ENCODE results near the gene PRELP.
A peak's percentile ranks its signal among the peaks of the same experiment; 100 is the strongest.

The PRELP gene

DNA sequence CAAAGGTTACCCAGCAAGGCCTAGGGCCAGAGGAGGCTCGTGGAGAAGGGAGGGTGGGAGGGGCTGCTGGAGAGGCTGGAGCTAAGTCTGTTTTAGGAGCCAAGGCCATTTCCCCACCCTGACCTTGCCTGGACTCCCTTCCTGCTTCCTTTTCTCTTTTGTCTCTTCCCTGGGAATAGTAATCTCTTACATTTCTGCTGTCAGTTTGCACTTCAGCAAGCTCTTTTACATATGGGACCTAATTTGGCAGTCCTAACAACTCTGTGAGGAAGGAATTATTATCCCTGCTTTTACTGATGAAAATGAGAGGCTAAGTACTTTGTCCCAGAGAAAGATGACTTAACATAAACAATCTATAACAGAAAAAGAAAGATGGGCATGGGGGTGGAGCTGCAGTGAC lies 32.2 kb downstream of the PRELP start:
- Histone ChIP-seq H3K4me3 (ENCODE audit: severe bottlenecking) (no peak overlapping the region), H3K36me3 (ENCODE audit: low read depth) (no peaks in the 10 kb centered on the region), H3K4me1 (ENCODE audit: insufficient read depth, poor library complexity, severe bottlenecking) (peaks cover 9% of the 10 kb centered on the region), H3K9me3 (ENCODE audit: severe bottlenecking) (no peaks in the 10 kb centered on the region), H3K27ac (ENCODE audit: poor library complexity, severe bottlenecking) (no peak overlapping the region), H3K27me3 (ENCODE audit: insufficient read depth, poor library complexity, severe bottlenecking) (no peaks in the 10 kb centered on the region)
- ATAC-seq (ENCODE audit: low read depth), result no peak
- no peak for DNase-seq (ENCODE audit: low spot score)
- no peak for TF ChIP-seq CTCF (IDR thresholded peaks at IDR 0.05; ENCODE audit: poor library complexity, severe bottlenecking)

GRCh38 chr1:203508463-203509073 lies 33.0 kb downstream of the PRELP start:
- Histone ChIP-seq H3K36me3 (ENCODE audit: low read depth) (no peaks in the 10 kb centered on the region), H3K9me3 (ENCODE audit: severe bottlenecking) (no peaks in the 10 kb centered on the region), H3K27ac (ENCODE audit: poor library complexity, severe bottlenecking) (no peak overlapping the region), H3K27me3 (ENCODE audit: insufficient read depth, poor library complexity, severe bottlenecking) (no peaks in the 10 kb centered on the region), H3K4me1 (ENCODE audit: insufficient read depth, poor library complexity, severe bottlenecking) (peaks cover 17% of the 10 kb centered on the region), H3K4me3 (ENCODE audit: severe bottlenecking) (no peak overlapping the region)
- TF ChIP-seq CTCF (IDR thresholded peaks at IDR 0.05; ENCODE audit: poor library complexity, severe bottlenecking), result no peak
- ATAC-seq (ENCODE audit: low read depth), result no peak
- no peak for DNase-seq (ENCODE audit: low spot score)

GRCh38 chr1:203509135-203509534 lies 33.5 kb downstream of the PRELP start:
- TF ChIP-seq CTCF (IDR thresholded peaks at IDR 0.05; ENCODE audit: poor library complexity, severe bottlenecking), result no peak
- ATAC-seq (ENCODE audit: low read depth), result no peak
- Histone ChIP-seq H3K36me3 (ENCODE audit: low read depth) (no peaks in the 10 kb centered on the region), H3K9me3 (ENCODE audit: severe bottlenecking) (no peaks in the 10 kb centered on the region), H3K4me1 (ENCODE audit: insufficient read depth, poor library complexity, severe bottlenecking) (peaks cover 23% of the 10 kb centered on the region), H3K4me3 (ENCODE audit: severe bottlenecking) (no peak overlapping the region), H3K27ac (ENCODE audit: poor library complexity, severe bottlenecking) (no peak overlapping the region), H3K27me3 (ENCODE audit: insufficient read depth, poor library complexity, severe bottlenecking) (no peaks in the 10 kb centered on the region)
- no peak for DNase-seq (ENCODE audit: low spot score)

DNA sequence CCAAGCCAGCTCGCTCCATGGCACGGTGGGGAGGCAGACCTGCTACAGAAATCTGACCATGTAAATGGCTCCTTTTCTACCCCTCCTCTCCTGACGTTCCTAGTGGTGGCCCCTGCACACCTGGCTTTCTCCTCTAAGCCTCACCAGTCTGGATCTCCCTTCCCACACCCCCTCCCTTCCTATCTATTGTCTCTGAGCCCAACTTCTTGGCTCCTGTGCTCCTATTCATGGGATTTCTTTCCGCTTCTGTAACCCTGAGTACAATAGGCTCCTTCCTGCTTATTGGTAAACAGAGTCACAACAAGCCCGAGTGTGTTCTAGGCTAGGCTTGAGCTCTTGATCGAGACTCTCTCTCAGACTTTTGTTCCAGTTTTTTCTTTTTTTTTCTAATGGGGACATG lies 35.9 kb downstream of the PRELP start:
- DNase-seq (ENCODE audit: low spot score), result no peak
- H3K27me3 ChIP-seq (ENCODE audit: insufficient read depth, poor library complexity, severe bottlenecking), result no peaks in the 10 kb centered on the region
- H3K36me3 ChIP-seq (ENCODE audit: low read depth), result no peaks in the 10 kb centered on the region
- no peak overlapping the region for H3K27ac ChIP-seq (ENCODE audit: poor library complexity, severe bottlenecking)
- no peak for TF ChIP-seq CTCF (IDR thresholded peaks at IDR 0.05; ENCODE audit: poor library complexity, severe bottlenecking)
- ATAC-seq (ENCODE audit: low read depth), result no peak
- no peaks in the 10 kb centered on the region for H3K9me3 ChIP-seq (ENCODE audit: severe bottlenecking)
- H3K4me3 ChIP-seq (ENCODE audit: severe bottlenecking), result no peak overlapping the region
- peaks cover 27% of the 10 kb centered on the region for H3K4me1 ChIP-seq (ENCODE audit: insufficient read depth, poor library complexity, severe bottlenecking)

DNA sequence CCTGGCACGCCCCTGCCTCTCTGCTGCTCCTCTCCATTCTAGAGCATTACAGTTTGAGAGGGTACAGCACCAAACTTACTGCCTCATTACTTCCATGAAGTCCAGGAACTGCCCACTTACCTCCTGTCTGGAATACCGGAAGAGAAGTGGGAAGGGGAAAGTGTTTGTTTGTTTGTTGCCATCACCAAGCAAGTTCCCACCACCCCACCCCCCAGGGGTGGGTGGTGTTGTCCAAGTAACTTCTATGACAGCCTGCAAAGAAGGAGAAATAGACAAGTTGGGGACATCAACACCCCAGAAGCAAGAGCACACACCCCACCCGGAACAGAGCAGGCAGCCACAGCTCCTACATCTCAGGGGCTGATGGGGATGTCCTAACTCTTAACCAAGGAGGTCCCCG lies 36.3 kb downstream of the PRELP start:
- ATAC-seq (ENCODE audit: low read depth), result no peak
- Histone ChIP-seq H3K27me3 (ENCODE audit: insufficient read depth, poor library complexity, severe bottlenecking) (no peaks in the 10 kb centered on the region), H3K36me3 (ENCODE audit: low read depth) (no peaks in the 10 kb centered on the region), H3K4me3 (ENCODE audit: severe bottlenecking) (no peak overlapping the region), H3K27ac (ENCODE audit: poor library complexity, severe bottlenecking) (peak overlapping the region; percentile 67), H3K4me1 (ENCODE audit: insufficient read depth, poor library complexity, severe bottlenecking) (peaks cover 27% of the 10 kb centered on the region), H3K9me3 (ENCODE audit: severe bottlenecking) (no peaks in the 10 kb centered on the region)
- no peak for DNase-seq (ENCODE audit: low spot score)
- TF ChIP-seq CTCF (IDR thresholded peaks at IDR 0.05; ENCODE audit: poor library complexity, severe bottlenecking), result no peak

Measured in RWPE2 (cell line).